ENCODE results near the gene RSRC1. TPM values are rescaled to one million over a fixed set of nuclear protein-coding genes. Genes with fewer than 3 reads are reported as not detected.

The RSRC1 gene
- total RNA-seq, 3 donors from 2014 or later, result 26.6 to 41.9 (median 29.9) TPM

- no peak for ATAC-seq
- no peak for TF ChIP-seq CTCF (IDR thresholded peaks at IDR 0.05)
- intact Hi-C loops (cut with DNase I, micrococcal nuclease), result no loop called here
- H3K4me3 ChIP-seq, result no peak overlapping the region
- no peaks in the 10 kb centered on the region for H3K4me1 ChIP-seq (ENCODE audit: low read depth)
- no peaks in the 10 kb centered on the region for H3K36me3 ChIP-seq (ENCODE audit: low read depth)
- DNase-seq, result no peak
- no peaks in the 10 kb centered on the region for H3K9me3 ChIP-seq
Measured at GRCh38 chr3:158127250-158128219, 17.6 kb downstream of the RSRC1 start.

DNA sequence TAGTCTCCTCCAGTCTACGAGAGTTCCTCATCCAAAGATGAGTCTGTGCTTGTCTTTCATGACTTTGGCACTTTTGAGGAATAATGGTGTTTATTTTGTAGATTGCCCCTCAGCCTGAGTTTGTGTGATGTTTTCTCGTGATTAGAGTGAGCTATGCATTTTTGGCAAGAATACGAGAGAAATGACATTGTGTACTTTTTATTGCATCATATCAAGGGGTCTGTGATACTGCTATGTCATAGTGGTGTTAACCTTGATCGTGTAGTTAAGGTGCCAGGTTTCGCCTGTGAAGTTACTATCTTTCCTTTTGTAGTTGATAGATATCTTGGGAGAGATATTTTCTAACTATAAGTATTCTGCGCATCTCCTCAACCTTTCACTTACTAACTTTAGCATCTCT, 18.9 kb downstream of the RSRC1 start:
- Histone ChIP-seq H3K4me1 (ENCODE audit: low read depth) (no peaks in the 10 kb centered on the region), H3K9me3 (no peaks in the 10 kb centered on the region), H3K4me3 (no peak overlapping the region), H3K36me3 (ENCODE audit: low read depth) (no peaks in the 10 kb centered on the region)
- DNase-seq (no peak), ATAC-seq (no peak)
- no peak for TF ChIP-seq CTCF (IDR thresholded peaks at IDR 0.05)
- intact Hi-C loops (cut with DNase I, micrococcal nuclease), result no loop called here

- H3K9me3 ChIP-seq, result no peaks in the 10 kb centered on the region
- intact Hi-C loops (cut with DNase I, micrococcal nuclease), result no loop called here
- no peak overlapping the region for H3K4me3 ChIP-seq
- DNase-seq, result no peak
- no peaks in the 10 kb centered on the region for H3K36me3 ChIP-seq (ENCODE audit: low read depth)
- no peak for TF ChIP-seq CTCF (IDR thresholded peaks at IDR 0.05)
- ATAC-seq, result no peak
- H3K4me1 ChIP-seq (ENCODE audit: low read depth), result no peaks in the 10 kb centered on the region
Measured at GRCh38 chr3:158134363-158134762, 24.5 kb downstream of the RSRC1 start.

DNA sequence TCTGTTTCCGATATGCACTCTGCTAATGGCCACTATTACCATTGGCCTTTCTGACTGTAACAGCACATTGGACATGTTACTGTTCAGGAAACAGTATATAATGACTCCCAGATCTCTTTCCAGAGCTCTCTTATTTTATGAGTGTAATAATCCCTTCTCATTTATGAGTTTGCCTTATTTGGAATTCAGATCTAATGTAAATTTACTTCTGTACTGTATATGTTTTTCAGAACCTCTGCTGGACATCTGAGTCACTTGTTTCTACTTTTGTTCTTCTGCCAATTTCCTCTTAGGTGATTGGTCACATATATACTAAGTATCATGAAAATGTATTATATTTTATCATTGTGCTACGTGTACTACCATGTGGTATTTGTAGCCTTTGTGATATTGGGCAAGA, 30.5 kb downstream of the RSRC1 start:
- no peaks in the 10 kb centered on the region for H3K4me1 ChIP-seq (ENCODE audit: low read depth)
- intact Hi-C loops (cut with DNase I, micrococcal nuclease), result no loop called here
- no peak overlapping the region for H3K4me3 ChIP-seq
- H3K9me3 ChIP-seq, result no peaks in the 10 kb centered on the region
- ATAC-seq, result peak; percentile 92
- H3K36me3 ChIP-seq (ENCODE audit: low read depth), result no peaks in the 10 kb centered on the region
- no peak for TF ChIP-seq CTCF (IDR thresholded peaks at IDR 0.05)
- DNase-seq, result no peak

- Histone ChIP-seq H3K4me3 (no peak overlapping the region), H3K36me3 (ENCODE audit: low read depth) (no peaks in the 10 kb centered on the region), H3K4me1 (ENCODE audit: low read depth) (peaks cover 3% of the 10 kb centered on the region), H3K9me3 (no peaks in the 10 kb centered on the region)
- no peak for TF ChIP-seq CTCF (IDR thresholded peaks at IDR 0.05)
- ATAC-seq, result no peak
- intact Hi-C loops (cut with DNase I, micrococcal nuclease), result no loop called here
- DNase-seq, result no peak
Measured at GRCh38 chr3:158148218-158148617, 38.3 kb downstream of the RSRC1 start.
